SIG-M5 treated with dmso at 0.1 percent for 504 hours (cell line): ENCODE data around the gene PTPN1.

Experiments
- DNase-seq: peaks from one replicate; lab custom pipeline; 2025; ENCODE audit not compliant: unreplicated experiment; lab: John Stamatoyannopoulos, UW

Gene PTPN1

GRCh38 chr20:50628853-50629669 is 118.9 kb downstream of the PTPN1 start:
- no peak for DNase-seq

GRCh38 chr20:50629670-50630045 is 119.5 kb downstream of the PTPN1 start:
- no peak for DNase-seq

GRCh38 chr20:50630578-50631263 is 120.5 kb downstream of the PTPN1 start:
- DNase-seq: no peak

GRCh38 chr20:50632236-50632635 is 122.1 kb downstream of the PTPN1 start:
- no peak for DNase-seq

- no peak for DNase-seq
Measured at GRCh38 chr20:50632701-50633100, 122.5 kb downstream of the PTPN1 start.

- DNase-seq: no peak
Measured at GRCh38 chr20:50633361-50633760, 123.2 kb downstream of the PTPN1 start.

GRCh38 chr20:50634191-50634590 is 124.0 kb downstream of the PTPN1 start:
- DNase-seq: no peak
